Myocyte (in vitro differentiated cells): ENCODE measurements around the gene FAM120B. TPM values are rescaled to one million over a fixed set of nuclear protein-coding genes. Genes with fewer than 3 reads are reported as not detected.

Source experiments
- DNase-seq: peaks from one replicate; pipeline ENCODE4 v3.0.0-alpha.2; 2012; ENCODE audit warnings: low read depth
- total RNA-seq: library from RNA; depleted of rRNA; stranded (reverse); fragments of >200 nt; gene quantifications from 2 replicates; pipeline ENCODE4 v1.2.3, GENCODE V29; 2014

FAM120B gene
- total RNA-seq, 1 donor from 2014 or later: 14.9 TPM

- DNase-seq: no peak
Observed at GRCh38 chr6:170415318-170415717, 108.8 kb downstream of the FAM120B start.

DNA sequence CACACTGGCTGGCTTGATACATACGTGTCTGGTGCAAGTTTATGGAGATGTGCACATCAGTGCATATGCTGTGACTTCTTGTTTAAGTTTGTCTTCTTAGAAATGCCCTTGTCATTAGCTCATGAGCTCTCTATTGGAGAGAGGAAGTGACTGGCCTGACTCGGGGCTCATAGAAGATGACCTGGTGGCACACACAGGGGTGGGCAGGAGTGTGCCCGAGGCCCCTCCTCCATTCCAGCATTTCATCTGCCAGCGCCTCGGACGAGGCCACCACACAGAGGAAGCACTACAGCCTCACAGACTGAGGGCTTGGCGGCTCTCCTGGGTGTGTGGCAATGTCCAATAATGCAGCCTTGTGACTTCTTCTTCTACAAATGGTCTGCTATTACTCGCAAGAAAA lies 109.7 kb downstream of the FAM120B start:
- no peak for DNase-seq

DNA sequence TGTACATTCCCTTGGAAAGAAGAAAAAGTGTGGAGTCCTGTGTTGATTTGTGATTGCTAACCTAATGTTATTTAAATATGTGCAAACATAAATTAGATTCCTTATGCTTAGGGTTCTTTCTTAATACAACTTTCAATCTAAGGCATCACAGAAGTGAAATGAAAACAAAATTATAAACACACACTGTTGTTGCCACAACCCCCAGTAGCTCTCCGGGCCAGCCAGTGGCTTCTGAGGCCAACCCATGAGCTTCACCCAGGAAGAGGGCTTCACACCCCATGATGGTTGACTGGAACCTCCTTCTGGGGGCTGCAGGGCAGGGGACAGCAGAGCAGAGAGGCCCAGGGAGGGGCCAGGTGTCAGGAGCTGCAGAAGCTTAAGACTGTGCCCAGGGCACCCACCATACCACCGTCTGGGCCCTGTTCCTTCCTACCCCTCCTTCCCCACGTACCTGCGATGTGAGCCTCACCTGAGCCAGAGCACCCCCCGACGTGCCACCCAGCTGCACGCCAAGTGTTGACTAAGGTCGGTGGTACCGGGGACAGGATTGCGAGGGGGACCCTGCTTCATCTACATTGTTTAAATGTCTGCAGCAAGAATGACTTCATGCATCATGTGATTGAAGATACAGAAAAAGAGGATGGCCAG lies 110.5 kb downstream of the FAM120B start:
- DNase-seq: no peak

- DNase-seq: no peak
Observed at GRCh38 chr6:170417881-170418280, 111.3 kb downstream of the FAM120B start.

DNA sequence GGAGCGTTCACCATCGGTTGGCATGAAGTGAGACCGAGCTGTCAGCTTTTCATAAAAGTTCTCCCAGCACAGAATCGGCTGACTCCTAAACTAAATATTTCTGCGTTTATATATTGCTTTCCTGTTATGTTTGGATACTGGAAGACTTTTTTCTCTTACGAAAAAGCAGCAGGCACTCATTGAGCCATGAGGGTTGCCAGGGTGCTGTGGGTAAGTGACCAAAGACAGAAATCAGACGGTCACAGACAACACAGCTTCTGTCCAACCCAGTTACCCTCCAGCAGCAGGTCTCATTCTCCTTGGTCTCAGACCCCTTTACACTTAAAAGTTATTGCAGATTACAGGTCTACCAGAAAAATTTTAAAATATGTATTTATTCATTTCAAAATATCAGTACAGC lies 113.7 kb downstream of the FAM120B start:
- no peak for DNase-seq

DNA sequence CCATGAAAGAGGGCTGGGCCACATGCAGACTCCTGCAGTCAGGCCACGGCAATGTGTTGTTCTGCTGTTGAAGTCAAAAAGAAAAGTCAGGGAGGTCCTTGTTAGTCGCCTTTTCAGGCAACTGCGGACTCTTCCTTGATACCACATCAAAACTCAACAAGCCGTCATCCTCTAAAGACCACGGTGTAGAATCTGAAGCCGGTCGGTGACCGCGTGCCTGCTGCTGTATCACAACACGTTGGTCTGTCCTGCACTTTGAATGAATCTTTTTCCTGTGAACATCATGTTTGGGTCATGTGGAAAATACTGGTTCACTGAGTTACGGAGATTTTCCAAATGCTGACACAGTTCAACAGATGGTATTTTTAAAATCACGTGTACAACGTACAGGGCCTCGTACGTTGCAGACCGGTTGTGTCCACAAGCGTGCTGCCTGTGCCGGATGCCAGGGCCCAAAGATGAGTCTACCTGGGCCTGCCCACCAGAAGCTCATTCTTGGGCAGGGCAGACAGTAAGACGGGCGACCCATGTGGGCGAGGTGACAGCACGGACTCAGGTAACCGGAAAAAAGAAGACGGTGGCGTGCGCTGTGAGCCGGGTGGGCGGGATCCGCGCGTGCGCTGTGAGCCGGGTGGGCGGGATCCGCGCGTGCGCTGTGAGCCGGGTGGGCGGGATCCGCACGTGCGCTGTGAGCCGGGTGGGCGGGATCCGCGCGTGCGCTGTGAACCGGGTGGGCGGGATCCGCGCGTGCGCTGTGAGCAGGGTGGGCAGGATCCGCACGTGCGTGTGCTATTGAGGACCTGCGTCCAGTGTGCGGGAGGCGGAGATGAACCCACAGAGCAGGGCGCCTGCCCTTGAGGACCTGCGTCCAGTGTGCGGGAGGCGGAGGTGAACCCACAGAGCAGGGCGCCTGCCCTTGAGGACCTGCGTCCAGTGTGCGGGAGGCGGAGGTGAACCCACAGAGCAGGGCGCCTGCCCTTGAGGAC lies 114.5 kb downstream of the FAM120B start:
- no peak for DNase-seq

DNA sequence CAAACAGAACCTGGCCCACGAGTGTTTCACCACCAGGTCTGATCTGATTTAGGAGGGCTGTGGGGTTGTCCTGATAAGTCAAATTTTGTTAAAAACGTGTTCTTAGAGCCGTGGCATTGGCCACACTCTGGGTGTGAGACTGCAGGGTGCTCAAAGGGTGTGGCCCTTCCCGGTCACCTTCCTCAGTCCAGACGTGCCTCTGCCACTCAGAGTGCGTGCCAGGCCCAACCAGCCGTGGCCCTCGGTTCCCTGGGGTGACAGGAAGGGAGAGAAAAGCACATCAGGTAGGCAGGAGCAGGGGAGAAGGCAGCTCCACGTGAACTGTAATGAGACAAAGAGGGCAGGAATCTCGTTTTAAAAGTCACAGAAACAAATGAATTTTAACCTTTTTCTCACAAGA lies 115.4 kb downstream of the FAM120B start:
- DNase-seq: no peak

DNA sequence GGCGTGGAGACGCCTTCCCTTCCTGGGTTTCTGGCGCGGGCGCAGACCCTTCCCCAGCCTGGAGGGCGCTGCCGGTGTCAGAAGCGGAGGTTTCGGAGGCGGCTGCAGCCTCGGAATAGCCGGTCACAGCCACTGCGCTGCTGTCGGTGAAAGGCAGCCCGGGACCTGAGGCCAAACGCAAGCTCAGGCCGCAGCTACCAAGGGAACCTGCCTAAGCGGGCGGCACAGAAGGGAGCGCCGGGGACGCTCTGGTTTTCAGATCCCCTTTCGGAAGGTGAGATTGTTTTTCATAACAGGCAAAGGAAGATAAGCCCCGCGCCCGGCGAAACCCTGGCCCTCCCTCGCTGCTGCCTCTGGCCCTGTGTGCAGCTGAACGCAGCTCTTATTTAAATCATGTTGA lies 116.5 kb downstream of the FAM120B start:
- no peak for DNase-seq

- peak; percentile 95 for DNase-seq
Observed at GRCh38 chr6:170423814-170424603, 117.5 kb downstream of the FAM120B start.

GRCh38 chr6:170424604-170425126 lies 118.1 kb downstream of the FAM120B start:
- peak; percentile 14 for DNase-seq

- no peak for DNase-seq
Observed at GRCh38 chr6:170429450-170429849, 122.9 kb downstream of the FAM120B start.

DNA sequence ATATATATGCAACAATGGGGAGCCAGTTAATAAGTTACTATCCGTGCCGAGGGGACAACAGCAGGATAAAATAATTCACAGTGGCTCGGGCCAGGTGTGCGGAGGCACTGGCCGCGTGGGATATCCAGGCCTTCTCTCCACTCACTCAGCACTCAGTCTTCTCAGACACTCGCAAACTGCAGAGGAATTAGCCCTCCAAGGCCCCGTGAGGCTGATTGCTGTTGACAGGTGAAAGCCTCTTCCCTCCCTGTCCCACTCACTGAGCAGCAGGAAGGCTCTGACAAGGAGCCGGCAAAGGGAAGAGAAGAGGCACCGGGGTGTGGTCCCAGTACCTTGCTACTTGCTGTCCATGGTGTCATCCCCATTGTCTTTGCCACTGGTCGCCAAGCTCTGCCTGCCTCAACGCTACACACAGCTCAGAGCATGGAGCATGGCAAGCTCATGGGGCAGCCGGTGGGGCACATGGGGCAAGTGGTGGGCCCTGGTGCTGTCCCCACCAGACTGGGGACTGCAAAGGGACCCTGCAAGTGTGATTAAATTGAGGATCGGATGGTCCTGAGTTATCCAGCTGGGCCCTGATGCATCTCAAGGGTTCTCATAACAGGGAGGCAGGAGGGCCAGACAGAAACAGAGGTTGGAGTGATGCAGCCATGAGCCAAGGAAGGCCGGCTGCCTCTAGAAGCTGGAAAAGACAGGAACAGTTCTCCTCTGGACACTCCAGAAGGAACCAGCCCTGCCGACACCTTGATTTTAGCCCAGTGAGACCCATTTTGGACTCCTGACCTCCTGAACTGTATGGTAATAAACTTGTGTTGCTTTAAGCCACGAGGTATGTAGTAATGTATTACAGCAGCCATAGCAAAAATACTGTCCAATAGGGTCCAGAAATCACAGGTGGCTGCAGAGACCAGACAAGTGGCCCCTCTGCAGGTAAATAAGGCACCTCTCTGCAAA lies 126.9 kb downstream of the FAM120B start:
- no peak for DNase-seq

GRCh38 chr6:170434117-170434820 lies 127.7 kb downstream of the FAM120B start:
- no peak for DNase-seq

DNA sequence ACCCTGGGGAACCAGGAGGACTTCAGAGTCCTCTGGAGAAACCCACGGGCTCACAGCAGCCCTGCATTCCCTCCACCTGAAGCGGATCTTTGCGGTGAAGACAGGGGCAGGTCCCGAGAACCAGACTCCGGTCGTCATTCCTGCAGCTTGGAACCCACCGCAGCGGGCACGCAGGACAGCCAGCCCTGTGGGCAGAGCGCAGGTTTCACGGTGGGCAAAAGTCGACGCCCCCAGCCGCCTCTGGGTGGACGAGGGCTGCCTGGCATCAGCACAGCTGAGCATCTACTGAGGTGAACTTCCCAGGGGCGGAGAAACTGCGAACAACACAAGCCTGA lies 128.2 kb downstream of the FAM120B start:
- no peak for DNase-seq

GRCh38 chr6:170435766-170436165 lies 129.2 kb downstream of the FAM120B start:
- DNase-seq: no peak

DNA sequence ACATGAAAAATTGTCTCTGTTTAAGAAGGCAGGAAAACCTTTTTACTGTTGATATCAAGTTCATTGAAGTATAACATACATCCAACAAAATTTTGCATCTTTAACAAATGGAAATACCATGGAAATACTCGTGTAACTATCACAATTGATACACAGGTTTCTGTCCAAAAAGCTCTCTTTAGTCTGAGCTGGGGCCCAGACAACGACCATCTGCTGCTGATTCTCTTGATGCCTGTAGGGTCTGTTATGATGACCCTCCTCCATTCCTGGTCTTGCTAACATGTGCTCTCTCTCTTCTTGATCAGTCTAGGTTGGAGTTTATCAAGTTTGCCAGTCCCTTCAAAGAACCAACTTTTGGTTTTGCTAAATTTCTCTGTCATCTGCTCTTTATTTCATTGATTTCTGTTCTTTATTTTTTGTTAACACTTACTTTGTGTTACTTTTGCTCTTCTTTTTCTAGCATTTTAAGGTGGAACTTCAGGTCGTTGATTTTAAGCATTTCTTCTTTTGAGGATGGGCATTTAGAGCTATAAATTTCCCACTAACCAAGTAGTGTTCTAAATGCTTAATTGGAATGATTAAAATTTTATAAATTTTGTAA lies 129.8 kb downstream of the FAM120B start:
- DNase-seq: no peak

GRCh38 chr6:170437719-170438401 lies 131.3 kb downstream of the FAM120B start:
- DNase-seq: peak; percentile 92

DNA sequence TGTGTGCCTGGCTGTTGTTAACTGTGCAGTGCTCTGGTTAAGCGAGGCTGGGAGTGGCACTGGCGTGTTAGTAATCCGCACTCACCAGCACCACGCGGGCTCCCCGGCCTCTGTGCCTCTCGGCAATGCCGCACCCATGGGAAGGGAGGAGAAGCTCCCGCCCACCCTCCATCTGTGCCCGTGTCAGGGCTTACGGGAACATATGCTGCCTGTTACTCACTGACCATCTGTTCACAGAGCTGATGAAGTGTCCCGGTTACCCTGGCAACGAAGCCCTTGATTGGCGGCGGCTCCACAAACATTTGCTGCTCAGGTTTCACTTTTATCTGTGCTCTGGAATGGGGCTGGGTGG lies 131.8 kb downstream of the FAM120B start:
- peak; percentile 100 for DNase-seq

GRCh38 chr6:170438861-170439260 lies 132.3 kb downstream of the FAM120B start:
- no peak for DNase-seq
